ENCODE measurements around the gene RAB11FIP4. TPM values are rescaled to one million over a fixed set of nuclear protein-coding genes. Genes with fewer than 3 reads are reported as not detected.

Gene RAB11FIP4
- total and polyA plus RNA-seq, 12 donors: 1.6 to 13.9 (median 8.4) TPM

DNA sequence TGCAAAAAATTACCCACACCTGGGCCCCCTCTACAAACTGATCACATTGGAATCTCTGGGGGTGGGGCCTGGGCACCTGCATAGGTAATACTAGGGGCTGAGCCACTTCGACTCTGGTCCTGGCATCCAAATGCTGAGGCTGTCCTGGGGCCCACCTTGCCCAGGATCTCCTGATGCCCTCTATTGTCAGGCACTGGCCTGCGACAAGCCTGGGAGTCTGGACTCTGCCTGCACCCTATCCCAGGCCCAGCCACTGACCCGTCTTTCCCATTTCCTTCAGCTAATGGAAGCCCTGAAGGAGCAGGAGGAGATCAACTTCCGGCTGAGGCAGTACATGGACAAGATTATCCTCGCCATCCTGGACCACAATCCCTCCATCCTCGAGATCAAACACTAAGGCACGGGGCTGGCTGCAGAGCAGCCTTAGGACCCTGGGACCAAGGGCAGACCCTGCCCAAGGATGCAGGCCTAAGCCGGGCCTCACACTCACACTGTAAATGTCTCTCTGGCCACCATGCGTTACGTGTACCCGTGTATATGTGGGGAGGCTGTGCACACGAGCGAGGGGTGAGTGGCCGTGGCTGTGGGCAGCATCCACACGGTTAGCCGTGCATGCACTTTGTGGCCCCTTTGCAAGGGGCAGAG lies 140.0 kb downstream of the RAB11FIP4 start:
- H3K4me3 ChIP-seq: no peak overlapping the region
- ATAC-seq (no peak), DNase-seq (no peak)
- H3K27ac ChIP-seq: no peak overlapping the region
- H3K9me3 ChIP-seq: no peaks in the 10 kb centered on the region
- peaks cover 0 to 48% (median 0%) of the 10 kb centered on the region in 9 donors for H3K36me3 ChIP-seq
- H3K4me1 ChIP-seq: peaks cover 0 to 10% (median 0%) of the 10 kb centered on the region in 9 donors
- no peaks in the 10 kb centered on the region for H3K27me3 ChIP-seq
- intact Hi-C loops (cut with DNase I): no loop called here
- TF ChIP-seq, protein P1, sequence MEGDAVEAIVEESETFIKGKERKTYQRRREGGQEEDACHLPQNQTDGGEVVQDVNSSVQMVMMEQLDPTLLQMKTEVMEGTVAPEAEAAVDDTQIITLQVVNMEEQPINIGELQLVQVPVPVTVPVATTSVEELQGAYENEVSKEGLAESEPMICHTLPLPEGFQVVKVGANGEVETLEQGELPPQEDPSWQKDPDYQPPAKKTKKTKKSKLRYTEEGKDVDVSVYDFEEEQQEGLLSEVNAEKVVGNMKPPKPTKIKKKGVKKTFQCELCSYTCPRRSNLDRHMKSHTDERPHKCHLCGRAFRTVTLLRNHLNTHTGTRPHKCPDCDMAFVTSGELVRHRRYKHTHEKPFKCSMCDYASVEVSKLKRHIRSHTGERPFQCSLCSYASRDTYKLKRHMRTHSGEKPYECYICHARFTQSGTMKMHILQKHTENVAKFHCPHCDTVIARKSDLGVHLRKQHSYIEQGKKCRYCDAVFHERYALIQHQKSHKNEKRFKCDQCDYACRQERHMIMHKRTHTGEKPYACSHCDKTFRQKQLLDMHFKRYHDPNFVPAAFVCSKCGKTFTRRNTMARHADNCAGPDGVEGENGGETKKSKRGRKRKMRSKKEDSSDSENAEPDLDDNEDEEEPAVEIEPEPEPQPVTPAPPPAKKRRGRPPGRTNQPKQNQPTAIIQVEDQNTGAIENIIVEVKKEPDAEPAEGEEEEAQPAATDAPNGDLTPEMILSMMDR (IDR thresholded peaks at IDR 0.05): no peak
- 86 to 91% methylated on average over 16 of the region's 16 CpGs for WGBS, 2 donors

DNA sequence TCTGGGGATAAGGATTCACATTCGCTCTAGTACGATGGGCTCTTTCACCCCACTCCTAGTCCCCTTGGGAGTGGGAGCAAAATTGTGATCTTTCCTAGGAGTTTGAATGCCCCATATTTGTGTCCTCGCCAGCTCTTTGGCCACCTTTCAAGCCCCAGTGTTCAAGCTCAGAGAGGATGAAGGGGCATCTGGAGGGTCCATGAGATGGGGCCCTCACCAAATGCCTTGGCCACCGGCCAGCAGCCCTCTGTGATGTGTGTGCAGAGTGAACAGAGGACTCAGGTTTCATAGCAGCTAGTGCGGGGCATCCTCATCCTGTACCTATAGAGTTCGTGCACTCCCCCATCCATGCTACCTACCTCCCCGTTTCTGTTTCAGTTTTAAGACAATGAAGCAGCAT lies 140.6 kb downstream of the RAB11FIP4 start:
- no peak overlapping the region for H3K4me3 ChIP-seq
- ATAC-seq (no peak), DNase-seq (no peak)
- H3K27ac ChIP-seq: no peak overlapping the region
- no peaks in the 10 kb centered on the region for H3K27me3 ChIP-seq
- H3K36me3 ChIP-seq: peaks cover 0 to 44% (median 0%) of the 10 kb centered on the region in 9 donors
- TF ChIP-seq, protein P1 (IDR thresholded peaks at IDR 0.05): no peak
- no peaks in the 10 kb centered on the region for H3K9me3 ChIP-seq
- H3K4me1 ChIP-seq: peaks cover 0 to 10% (median 0%) of the 10 kb centered on the region in 9 donors
- WGBS, 2 donors: 83 to 87% methylated on average over 7 of the region's 7 CpGs
- intact Hi-C loops (cut with DNase I): no loop called here

DNA sequence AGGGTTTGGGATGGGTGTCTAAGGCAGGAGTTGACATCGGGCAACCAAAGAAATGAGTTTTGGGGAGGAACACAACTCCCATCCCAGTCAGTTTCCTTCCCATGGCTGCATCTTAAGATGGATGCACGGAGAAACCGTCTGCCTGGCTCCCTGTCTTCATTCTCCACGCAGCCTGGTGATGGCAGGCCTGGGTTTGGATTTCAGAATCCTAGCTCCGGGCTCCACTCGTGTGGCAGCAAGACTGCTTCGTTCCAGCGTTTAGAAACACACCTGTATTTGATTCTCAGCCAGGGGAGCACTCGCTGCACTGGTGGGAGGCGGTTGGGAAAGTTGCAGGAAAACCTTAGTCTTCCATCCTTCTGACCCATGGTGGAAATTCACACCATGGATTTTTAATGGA lies 141.1 kb downstream of the RAB11FIP4 start:
- Histone ChIP-seq H3K36me3 (peaks cover 0 to 42% (median 0%) of the 10 kb centered on the region in 9 donors), H3K4me3 (no peak overlapping the region), H3K4me1 (peaks cover 0 to 10% (median 0%) of the 10 kb centered on the region in 9 donors), H3K9me3 (no peaks in the 10 kb centered on the region), H3K27me3 (no peaks in the 10 kb centered on the region), H3K27ac (no peak overlapping the region)
- 90 to 92% methylated on average over 10 of the region's 10 CpGs for WGBS, 2 donors
- TF ChIP-seq, protein P1 (IDR thresholded peaks at IDR 0.05): no peak
- no peak for ATAC-seq
- DNase-seq: no peak
- intact Hi-C loops (cut with DNase I): no loop called here

DNA sequence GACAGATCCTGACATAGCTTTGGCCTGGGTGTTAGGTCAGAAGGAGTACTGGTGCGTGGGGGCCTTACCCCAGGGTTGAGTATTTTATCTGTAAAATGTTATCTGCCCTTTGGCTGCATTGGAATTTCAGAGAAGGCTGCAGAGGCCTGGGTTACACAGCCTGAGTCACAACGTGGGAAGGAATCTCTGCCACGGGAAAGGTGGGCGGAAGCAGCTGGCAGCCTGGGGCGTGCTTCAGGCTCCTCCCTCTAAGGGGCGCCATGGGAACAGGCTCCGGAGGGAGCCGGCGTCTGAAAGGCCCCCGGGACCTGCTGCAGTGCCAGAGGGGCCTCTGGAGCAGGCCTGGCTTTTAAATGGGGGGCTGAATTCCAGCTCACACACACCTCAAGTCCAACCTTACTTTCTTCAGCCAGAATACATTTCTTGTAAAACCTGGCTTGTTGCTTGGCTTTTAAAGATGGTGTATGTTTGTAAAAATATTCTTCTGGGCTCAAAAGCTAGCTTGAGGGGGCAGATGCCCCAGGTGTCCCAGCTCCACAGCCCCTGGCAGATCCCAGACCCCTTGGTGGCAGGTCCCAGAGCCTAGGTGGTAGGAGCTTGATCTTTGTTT lies 142.2 kb downstream of the RAB11FIP4 start:
- peaks cover 0 to 10% (median 0%) of the 10 kb centered on the region in 9 donors for H3K4me1 ChIP-seq
- DNase-seq: no peak

More for the DNA sequence above, 142.2 kb downstream of the RAB11FIP4 start:
- peak in 6 of 8 donors; percentile 43 to 69 (median 50) for ATAC-seq
- Histone ChIP-seq H3K36me3 (peaks cover 0 to 36% (median 0%) of the 10 kb centered on the region in 9 donors), H3K9me3 (no peaks in the 10 kb centered on the region), H3K4me3 (no peak overlapping the region), H3K27ac (no peak overlapping the region), H3K27me3 (no peaks in the 10 kb centered on the region)
- intact Hi-C loops (cut with DNase I): no loop called here
- 15 to 24% methylated on average over 10 of the region's 10 CpGs for WGBS, 2 donors
- TF ChIP-seq, protein P1 (IDR thresholded peaks at IDR 0.05): peak in 7 of 9 donors; percentile 23 to 57 (median 42)

All from heart right ventricle (tissue), 16 donors.